Spleen (tissue), 7 donors: ENCODE measurements around the gene CA5A.
"Not testable (repeated sequence)": the region's sequence is repeated elsewhere in the genome, so short reads cannot be mapped to it uniquely, and the experiment has no call there.

Source experiments
- CTCF ChIP-seq, 11 experiments: fragments of 200-600 bp in 7 of 11; fragments of 450-650 bp in 4 of 11; sonication (generic) in 4 of 11; IDR thresholded peaks in 8 of 11; conservative IDR thresholded peaks in 3 of 11; 1 replicate in 7 of 11; 2 replicates in 4 of 11; pipeline versions ENCODE4 v1.4.0 to v1.8.0; 2016 to 2021; ENCODE audit warnings: antibody characterized with exemption in 11 of 11, inconsistent platforms in 4 of 11, mild to moderate bottlenecking in 1 of 11
- POLR2A ChIP-seq, 3 donors: fragments of 450-650 bp; IDR thresholded peaks; one replicate each; pipeline ENCODE4 v1.5.1; 2017; ENCODE audit warnings: antibody characterized with exemption in 3 of 3, mild to moderate bottlenecking in 1 of 3
- donor health status: DM: no; HTN: no; CAD: no; lungs with moderate emphysema.
- donor health status: DM: no; HTN: no; CAD: no.
- donor health status: DM: no; HTN: no; CAD: no.

DNA sequence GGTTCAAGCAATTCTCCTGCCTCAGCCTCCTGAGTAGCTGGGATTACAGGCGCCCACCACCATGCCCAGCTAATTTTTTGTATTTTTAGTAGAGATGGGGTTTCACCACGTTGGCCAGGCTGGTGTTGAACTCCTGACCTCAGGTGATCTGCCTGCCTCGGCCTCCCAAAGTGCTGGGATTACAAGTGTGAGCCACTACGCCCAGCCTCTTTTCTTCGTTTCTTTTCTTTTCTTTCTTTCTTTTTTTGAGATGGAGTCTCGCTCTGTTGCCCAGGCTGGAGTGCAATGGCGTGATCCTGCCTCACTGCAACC lies 858 bp upstream of the CA5A start:
- not testable (repeated sequence) for TF ChIP-seq CTCF (IDR thresholded peaks at IDR 0.05 in 8 of 11, conservative IDR thresholded peaks at IDR 0.05 in 3 of 11); POLR2A (IDR thresholded peaks at IDR 0.05)
